IMR-90 (cell line): ENCODE data around the gene FOLR2. TPM values are rescaled to one million over a fixed set of nuclear protein-coding genes. Genes with fewer than 3 reads are reported as not detected.

ENCODE experiments used
- ATAC-seq: fragments of 200-7000 bp; cut with Tn5 transposase; 2 replicates; pipeline ENCODE4 v1.9.1; 2020; ENCODE audit warnings: low read depth, mild to moderate bottlenecking, moderate library complexity
- BruUV-seq: library from RNA; stranded (reverse); fragments of 400-500 nt; replicated peaks from 2 replicates; lab custom pipeline; 2021; lab: Mats Ljungman, UMichigan
- CTCF ChIA-PET: fragments of 300-600 bp; formaldehyde crosslinking; extraction: SDS; loops from one replicate; lab custom pipeline; 2021; ENCODE audit warnings: antibody characterized with exemption; lab: Yijun Ruan, JAX
- POLR2A ChIA-PET: fragments of 300-600 bp; sonication (Branson Sonifier 250); formaldehyde crosslinking; loops from one replicate; lab custom pipeline; 2022; ENCODE audit warnings: antibody characterized with exemption; ENCODE audit not compliant: unreplicated experiment; lab: Charles Lee
- DNase-seq: peaks from one replicate; pipeline ENCODE4 v3.0.0; 2013
- H2AFZ ChIP-seq: replicated peaks from 2 replicates; pipeline ENCODE3; 2013; ENCODE audit warnings: low read length, mild to moderate bottlenecking; ENCODE audit not compliant: poor library complexity
- H2AK5ac ChIP-seq: 2 replicates; pipeline ENCODE4 v1.6.1; 2013; ENCODE audit warnings: low read depth, low read length, inconsistent platforms
- H2AK9ac ChIP-seq: replicated peaks from 2 replicates; pipeline ENCODE3; 2013; ENCODE audit warnings: mild to moderate bottlenecking, low read depth, low read length, moderate library complexity; ENCODE audit not compliant: poor library complexity
- H2BK120ac ChIP-seq: 2 replicates; pipeline ENCODE4 v1.6.1; 2013; ENCODE audit warnings: low read depth, low read length, inconsistent platforms
- H2BK15ac ChIP-seq: 3 replicates; pipeline ENCODE4 v1.6.1; 2013; ENCODE audit warnings: low read depth, low read length, inconsistent platforms
- H2BK20ac ChIP-seq: 2 replicates; pipeline ENCODE4 v1.6.1; 2013; ENCODE audit warnings: low read depth, mild to moderate bottlenecking, inconsistent platforms, low read length, moderate library complexity
- H2BK5ac ChIP-seq: 2 replicates; pipeline ENCODE4 v1.6.1; 2013; ENCODE audit warnings: mild to moderate bottlenecking, low read depth, low read length, inconsistent platforms; ENCODE audit not compliant: poor library complexity, severe bottlenecking
- H3K14ac ChIP-seq: replicated peaks from 2 replicates; pipeline ENCODE4 v1.6.1; 2013; ENCODE audit warnings: low read depth, low read length, inconsistent platforms
- H3K18ac ChIP-seq: 2 replicates; pipeline ENCODE4 v1.6.1; 2013; ENCODE audit warnings: low read depth, low read length, control low read depth
- H3K23ac ChIP-seq: 2 replicates; pipeline ENCODE4 v1.6.1; 2013; ENCODE audit warnings: low read depth, low read length, inconsistent platforms
- H3K27ac ChIP-seq: 2 replicates; pipeline ENCODE4 v1.5.1; 2013; ENCODE audit warnings: mild to moderate bottlenecking, control low read depth, low read length; ENCODE audit not compliant: insufficient read depth
- H3K27me3 ChIP-seq: 2 replicates; pipeline ENCODE4 v1.6.1; 2013; ENCODE audit warnings: low read length; ENCODE audit not compliant: control insufficient read depth, insufficient read depth
- H3K36me3 ChIP-seq: 2 replicates; pipeline ENCODE4 v1.6.1; 2013; ENCODE audit warnings: low read length, mixed read lengths; ENCODE audit not compliant: control insufficient read depth, insufficient read depth
- H3K4ac ChIP-seq: 2 replicates; pipeline ENCODE4 v1.6.1; 2013; ENCODE audit warnings: low read depth, low read length, inconsistent platforms
- H3K4me1 ChIP-seq: 2 replicates; pipeline ENCODE4 v1.6.1; 2013; ENCODE audit warnings: low read length, mixed read lengths; ENCODE audit not compliant: control insufficient read depth, insufficient read depth
- H3K4me2 ChIP-seq: 2 replicates; pipeline ENCODE4 v1.6.1; 2013; ENCODE audit warnings: low read depth, mild to moderate bottlenecking, control low read depth, low read length, moderate library complexity
- H3K4me3 ChIP-seq: 2 replicates; pipeline ENCODE4 v1.5.1; 2013; ENCODE audit warnings: low read depth, mild to moderate bottlenecking, control low read depth, low read length, moderate library complexity; ENCODE audit not compliant: insufficient read depth
- H3K56ac ChIP-seq: 2 replicates; pipeline ENCODE4 v1.6.1; 2013; ENCODE audit warnings: low read length, inconsistent platforms; ENCODE audit not compliant: insufficient read depth; ENCODE audit errors: extremely low read depth
- H3K79me1 ChIP-seq, 2 experiments: 2 replicates each; pipeline ENCODE4 v1.6.1; 2013; ENCODE audit warnings: low read length in 2 of 2, inconsistent platforms in 1 of 2, low read depth in 1 of 2
- H3K9ac ChIP-seq: 2 replicates; pipeline ENCODE4 v1.6.1; 2013; ENCODE audit warnings: low read depth, low read length, control low read depth
- H3K9me1 ChIP-seq: 2 replicates; pipeline ENCODE4 v1.6.1; 2013; ENCODE audit warnings: low read length, inconsistent platforms; ENCODE audit not compliant: insufficient read depth
- H3K9me3 ChIP-seq: 2 replicates; pipeline ENCODE4 v1.6.1; 2013; ENCODE audit warnings: low read length; ENCODE audit not compliant: control insufficient read depth, insufficient read depth
- H4K20me1 ChIP-seq: 2 replicates; pipeline ENCODE4 v1.6.1; 2013; ENCODE audit warnings: low read length, inconsistent platforms; ENCODE audit not compliant: insufficient read depth
- H4K5ac ChIP-seq: 2 replicates; pipeline ENCODE4 v1.6.1; 2013; ENCODE audit warnings: mild to moderate bottlenecking, low read depth, low read length, control low read depth
- H4K8ac ChIP-seq, 2 experiments: 2 replicates each; pipeline ENCODE4 v1.6.1; 2013; ENCODE audit warnings: low read depth in 2 of 2, low read length in 2 of 2, control low read depth in 1 of 2, inconsistent platforms in 1 of 2
- H4K91ac ChIP-seq: 2 replicates; pipeline ENCODE4 v1.6.1; 2013; ENCODE audit warnings: low read depth, low read length, inconsistent platforms; ENCODE audit not compliant: insufficient read depth
- BHLHE40 ChIP-seq: fragments of 150-350 bp; IDR thresholded peaks from 2 replicates; pipeline ENCODE4 v1.6.1; 2016; ENCODE audit warnings: mild to moderate bottlenecking, low read depth, low read length
- CEBPB ChIP-seq: IDR thresholded peaks from 2 replicates; pipeline ENCODE4 v1.6.1; 2012; ENCODE audit warnings: low read depth, low read length, improper control_type of control experiment
- CHD1 ChIP-seq: IDR thresholded peaks from 2 replicates; pipeline ENCODE4 v1.6.1; 2012; ENCODE audit warnings: low read depth, low read length, improper control_type of control experiment
- CTCF ChIP-seq: conservative IDR thresholded peaks from 2 replicates; pipeline ENCODE4 v1.5.1; 2012; ENCODE audit warnings: mild to moderate bottlenecking, low read depth, low read length, improper control_type of control experiment
- FOS ChIP-seq: fragments of 150-350 bp; IDR thresholded peaks from 2 replicates; pipeline ENCODE4 v1.6.1; 2016; ENCODE audit warnings: low read depth, low read length
- MAFK ChIP-seq: IDR thresholded peaks from 2 replicates; pipeline ENCODE4 v1.6.1; 2012; ENCODE audit warnings: low read depth, low read length, improper control_type of control experiment
- MAZ ChIP-seq: IDR thresholded peaks from 2 replicates; pipeline ENCODE4 v1.6.1; 2012; ENCODE audit warnings: low read depth, mild to moderate bottlenecking, low read length, improper control_type of control experiment, moderate library complexity, borderline replicate concordance
- MXI1 ChIP-seq: IDR thresholded peaks from 2 replicates; pipeline ENCODE4 v1.6.1; 2012; ENCODE audit warnings: low read depth, mild to moderate bottlenecking, low read length, moderate library complexity, borderline replicate concordance
- NFE2L2 ChIP-seq: fragments of 150-350 bp; IDR thresholded peaks from 2 replicates; pipeline ENCODE4 v1.6.1; 2016; ENCODE audit warnings: low read depth, mild to moderate bottlenecking, low read length
- POLR2A ChIP-seq: IDR thresholded peaks from 2 replicates; pipeline ENCODE4 v1.6.1; 2012; ENCODE audit warnings: mild to moderate bottlenecking, low read depth, low read length
- RAD21 ChIP-seq: IDR thresholded peaks from 2 replicates; pipeline ENCODE4 v1.6.1; 2012; ENCODE audit warnings: low read length, improper control_type of control experiment
- RCOR1 ChIP-seq: IDR thresholded peaks from 2 replicates; pipeline ENCODE4 v1.6.1; 2012; ENCODE audit warnings: mild to moderate bottlenecking, low read length, improper control_type of control experiment; ENCODE audit not compliant: insufficient replicate concordance
- RFX5 ChIP-seq: IDR thresholded peaks from 2 replicates; pipeline ENCODE4 v1.8.0; 2012; ENCODE audit warnings: low read depth, mild to moderate bottlenecking, low read length, moderate library complexity
- SMC3 ChIP-seq: fragments of 150-350 bp; IDR thresholded peaks from 2 replicates; pipeline ENCODE4 v1.6.1; 2016; ENCODE audit warnings: low read depth, mild to moderate bottlenecking, antibody characterized with exemption, low read length, moderate library complexity
- WGBS, 2 experiments: methylation state at CpG; one replicate each; pipeline versions ENCODE4 v1.1.5 to v1.1.7; 2013; ENCODE audit warnings: missing lambda C conversion rate in 2 of 2; ENCODE audit not compliant: insufficient read length in 1 of 2; ENCODE audit errors: extremely low coverage in 2 of 2; 5-methylcytosine and 5-hydroxymethylcytosine counted together
- dilution Hi-C: fragments of 300-500 bp; cut with HindIII; formaldehyde crosslinking; loops from one replicate; pipeline ENCODE4 v1.14.3; 2018; ENCODE audit warnings: low sequenced_read_pairs; ENCODE audit not compliant: unreplicated experiment
- in situ Hi-C: fragments of 300-500 bp; cut with MboI; formaldehyde crosslinking; loops from 3 replicates; pipeline ENCODE4 v1.14.3; 2019; ENCODE audit warnings: low sequenced_read_pairs, inconsistent platforms, mixed read lengths
- intact Hi-C: fragments of 100-400 bp; cut with micrococcal nuclease; formaldehyde crosslinking; loops from 2 replicates; pipeline ENCODE4 v1.10.0; 2022
- polyA plus RNA-seq, 3 experiments: library from polyadenylated mRNA; depleted of rRNA; stranded (reverse); fragments of >200 nt; gene quantifications; 2 replicates each; pipeline ENCODE4 v1.2.3, GENCODE V29; 2012; ENCODE audit warnings: low replicate concordance in 1 of 3
- total RNA-seq: library from RNA; depleted of rRNA; stranded (reverse); fragments of >200 nt; gene quantifications from 2 replicates; pipeline ENCODE4 v1.2.3, GENCODE V29; 2012
- TF ChIP-seq, protein P1 (sequence below): fragments of 150-350 bp; IDR thresholded peaks from 2 replicates; pipeline ENCODE4 v1.6.1; 2016; ENCODE audit warnings: low read depth, mild to moderate bottlenecking, low read length, moderate library complexity, borderline replicate concordance
- TF ChIP-seq, protein P2 (sequence below): fragments of 150-350 bp; IDR thresholded peaks from 2 replicates; pipeline ENCODE4 v1.6.1; 2017; ENCODE audit warnings: mild to moderate bottlenecking, antibody characterized with exemption, low read length, low read depth

FOLR2 gene
- total and polyA plus RNA-seq, 2 of the 4 experiments (the other 2 are of a cell fraction), result not detected

- H2BK15ac ChIP-seq, result no peak overlapping the region
- H2BK120ac ChIP-seq, result no peak overlapping the region
- H3K27me3 ChIP-seq, result peaks cover 3% of the 10 kb centered on the region; the same call in 1 of the 2 replicates
- BruUV-seq, result no TSS peak
- H2AFZ ChIP-seq, result no peak overlapping the region
- ATAC-seq (no peak), DNase-seq (no peak)
- H3K9me3 ChIP-seq, result no peaks in the 10 kb centered on the region
- no peaks in the 10 kb centered on the region for H3K4me1 ChIP-seq
- H3K4me3 ChIP-seq, result no peak overlapping the region
- no peak overlapping the region for H2AK9ac ChIP-seq
- no peak overlapping the region for H4K5ac ChIP-seq
- no peaks in the 10 kb centered on the region for H4K20me1 ChIP-seq
- H3K4ac ChIP-seq, result no peak overlapping the region
- CTCF ChIA-PET, result no interaction called here
- H3K9me1 ChIP-seq, result no peaks in the 10 kb centered on the region
- H3K23ac ChIP-seq, result no peak overlapping the region
- no peak overlapping the region for H3K9ac ChIP-seq
- WGBS, 2 experiments, result no CpG with 5 or more reads among the region's 1 CpG
- dilution Hi-C loops, result no loop called here
- H3K4me2 ChIP-seq, result no peak overlapping the region
- H3K18ac ChIP-seq, result no peak overlapping the region
- H3K56ac ChIP-seq, result no peak overlapping the region
- H3K14ac ChIP-seq, result no peak overlapping the region
- no peak overlapping the region for H4K91ac ChIP-seq
- POLR2A ChIA-PET, result no interaction called here
- no peaks in the 10 kb centered on the region for H3K79me1 ChIP-seq
- no peak overlapping the region for H2AK5ac ChIP-seq
- in situ Hi-C loops, result no loop called here
- no peak overlapping the region for H4K8ac ChIP-seq
- H3K36me3 ChIP-seq, result no peaks in the 10 kb centered on the region
- no peak for TF ChIP-seq SMC3
- TF ChIP-seq BHLHE40, result no peak
- no peak for TF ChIP-seq RAD21
- TF ChIP-seq, protein P1, sequence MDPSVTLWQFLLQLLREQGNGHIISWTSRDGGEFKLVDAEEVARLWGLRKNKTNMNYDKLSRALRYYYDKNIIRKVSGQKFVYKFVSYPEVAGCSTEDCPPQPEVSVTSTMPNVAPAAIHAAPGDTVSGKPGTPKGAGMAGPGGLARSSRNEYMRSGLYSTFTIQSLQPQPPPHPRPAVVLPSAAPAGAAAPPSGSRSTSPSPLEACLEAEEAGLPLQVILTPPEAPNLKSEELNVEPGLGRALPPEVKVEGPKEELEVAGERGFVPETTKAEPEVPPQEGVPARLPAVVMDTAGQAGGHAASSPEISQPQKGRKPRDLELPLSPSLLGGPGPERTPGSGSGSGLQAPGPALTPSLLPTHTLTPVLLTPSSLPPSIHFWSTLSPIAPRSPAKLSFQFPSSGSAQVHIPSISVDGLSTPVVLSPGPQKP, result no peak
- TF ChIP-seq MAFK, result no peak
- no peak for TF ChIP-seq MXI1
- TF ChIP-seq RCOR1, result no peak
- no peak for TF ChIP-seq FOS
- no peak for TF ChIP-seq MAZ
- no peak for TF ChIP-seq CTCF
- TF ChIP-seq CHD1, result no peak
- no peak for TF ChIP-seq CEBPB
- TF ChIP-seq RFX5, result no peak
- TF ChIP-seq POLR2A, result no peak
- TF ChIP-seq, protein P2, sequence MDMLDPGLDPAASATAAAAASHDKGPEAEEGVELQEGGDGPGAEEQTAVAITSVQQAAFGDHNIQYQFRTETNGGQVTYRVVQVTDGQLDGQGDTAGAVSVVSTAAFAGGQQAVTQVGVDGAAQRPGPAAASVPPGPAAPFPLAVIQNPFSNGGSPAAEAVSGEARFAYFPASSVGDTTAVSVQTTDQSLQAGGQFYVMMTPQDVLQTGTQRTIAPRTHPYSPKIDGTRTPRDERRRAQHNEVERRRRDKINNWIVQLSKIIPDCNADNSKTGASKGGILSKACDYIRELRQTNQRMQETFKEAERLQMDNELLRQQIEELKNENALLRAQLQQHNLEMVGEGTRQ, result no peak
- no peak for TF ChIP-seq NFE2L2
- intact Hi-C loops, result no loop called here
- no peak overlapping the region for H3K27ac ChIP-seq
- H2BK5ac ChIP-seq, result no peak overlapping the region
- H2BK20ac ChIP-seq, result no peak overlapping the region
Observed at GRCh38 chr11:72188267-72188666, 28.3 kb upstream of the FOLR2 start.
